GM19467 (cell line): ENCODE data around the gene LPP.
A peak's percentile ranks its signal among the peaks of the same experiment; 100 is the strongest.

Experiments used
- ATAC-seq: cut with Tn5 transposase; IDR thresholded peaks from one replicate; pipeline ENCODE4 v1.9.1; 2021; ENCODE audit warnings: mild to moderate bottlenecking, moderate library complexity; ENCODE audit not compliant: unreplicated experiment

LPP gene, protein sequence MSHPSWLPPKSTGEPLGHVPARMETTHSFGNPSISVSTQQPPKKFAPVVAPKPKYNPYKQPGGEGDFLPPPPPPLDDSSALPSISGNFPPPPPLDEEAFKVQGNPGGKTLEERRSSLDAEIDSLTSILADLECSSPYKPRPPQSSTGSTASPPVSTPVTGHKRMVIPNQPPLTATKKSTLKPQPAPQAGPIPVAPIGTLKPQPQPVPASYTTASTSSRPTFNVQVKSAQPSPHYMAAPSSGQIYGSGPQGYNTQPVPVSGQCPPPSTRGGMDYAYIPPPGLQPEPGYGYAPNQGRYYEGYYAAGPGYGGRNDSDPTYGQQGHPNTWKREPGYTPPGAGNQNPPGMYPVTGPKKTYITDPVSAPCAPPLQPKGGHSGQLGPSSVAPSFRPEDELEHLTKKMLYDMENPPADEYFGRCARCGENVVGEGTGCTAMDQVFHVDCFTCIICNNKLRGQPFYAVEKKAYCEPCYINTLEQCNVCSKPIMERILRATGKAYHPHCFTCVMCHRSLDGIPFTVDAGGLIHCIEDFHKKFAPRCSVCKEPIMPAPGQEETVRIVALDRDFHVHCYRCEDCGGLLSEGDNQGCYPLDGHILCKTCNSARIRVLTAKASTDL

DNA sequence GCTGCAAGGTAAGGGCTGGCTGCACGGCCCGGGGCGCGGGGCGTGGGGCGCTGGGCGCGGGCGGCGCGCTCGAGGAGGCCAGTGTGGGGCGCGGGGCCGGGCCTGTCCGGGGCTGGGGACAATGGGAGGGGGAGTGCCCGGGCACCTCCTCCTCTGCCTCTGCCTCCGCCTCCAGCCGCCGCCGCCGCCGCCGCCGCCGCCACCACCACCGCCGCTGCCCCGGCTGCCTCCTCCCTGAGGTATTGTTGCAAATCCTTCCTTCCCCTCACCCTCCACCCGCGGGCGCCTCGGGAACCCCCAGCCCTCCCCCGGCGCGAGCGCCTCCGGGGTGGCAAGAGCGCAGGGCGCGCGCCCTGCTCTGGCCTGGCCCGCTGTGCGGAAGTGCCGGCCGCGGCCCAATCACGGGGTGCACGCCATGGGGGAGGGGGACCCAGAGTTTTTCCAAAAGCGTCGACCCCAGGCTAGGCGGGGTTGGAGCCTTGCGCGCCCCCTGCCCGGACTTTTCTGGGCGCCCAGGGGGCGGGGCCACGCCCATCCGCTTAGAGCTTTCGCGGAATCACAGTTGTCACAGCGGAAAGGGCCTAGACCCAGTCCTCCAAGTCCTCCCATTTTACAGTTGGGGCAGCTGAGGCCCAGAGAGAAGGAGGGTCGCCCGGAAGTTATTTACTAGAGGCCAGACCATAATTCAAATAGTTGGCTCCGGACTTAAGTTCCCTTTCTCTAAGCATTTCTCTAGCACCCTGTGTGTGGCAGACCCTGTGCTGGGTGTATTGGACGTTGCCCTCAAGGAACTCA lies at the start of gene LPP:
Gene LPP, plus strand, starts transcription at position 144 of the 795 bp plus-strand sequence. CDS start 251,964 bp downstream, outside the sequence.
- peak; percentile 76 for ATAC-seq

DNA sequence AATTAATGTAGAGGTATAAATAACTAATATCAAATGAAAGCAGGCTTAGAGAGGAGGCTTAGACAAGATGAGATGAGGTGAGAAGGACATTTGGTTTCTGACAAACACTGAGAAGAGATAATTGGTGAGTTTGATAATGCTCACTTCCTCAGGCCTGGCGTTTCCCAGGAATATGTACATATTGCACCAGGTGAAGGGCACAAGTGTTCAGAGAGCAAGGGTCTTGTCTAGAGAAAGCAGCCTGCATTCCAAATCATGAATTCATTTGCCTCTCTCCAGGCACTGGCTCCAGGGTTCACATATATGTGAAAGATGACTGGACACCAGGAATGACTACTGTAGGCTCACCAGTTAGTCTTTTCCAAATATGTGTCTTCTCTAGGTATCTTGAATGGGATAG lies 48.0 kb upstream of the LPP start:
- ATAC-seq, result no peak

DNA sequence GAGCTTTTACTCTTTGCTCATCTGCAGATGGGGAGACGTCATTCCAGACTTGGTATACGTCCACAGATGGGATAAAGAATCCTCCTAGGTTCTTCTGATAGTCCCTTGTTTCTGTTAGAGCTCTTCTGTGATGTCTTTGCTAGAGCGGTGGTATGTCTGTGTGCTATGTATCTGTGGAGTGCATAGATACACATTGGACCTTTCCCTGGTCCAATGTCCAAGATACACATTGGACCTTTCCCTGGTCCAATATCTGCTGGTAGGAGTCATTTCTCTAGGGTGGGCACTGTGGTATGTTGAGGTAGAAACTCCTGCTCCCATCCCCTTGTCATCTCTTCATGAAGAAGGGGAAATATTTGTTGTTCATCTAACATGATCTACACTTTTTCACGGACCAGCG lies 47.5 kb upstream of the LPP start:
- no peak for ATAC-seq

DNA sequence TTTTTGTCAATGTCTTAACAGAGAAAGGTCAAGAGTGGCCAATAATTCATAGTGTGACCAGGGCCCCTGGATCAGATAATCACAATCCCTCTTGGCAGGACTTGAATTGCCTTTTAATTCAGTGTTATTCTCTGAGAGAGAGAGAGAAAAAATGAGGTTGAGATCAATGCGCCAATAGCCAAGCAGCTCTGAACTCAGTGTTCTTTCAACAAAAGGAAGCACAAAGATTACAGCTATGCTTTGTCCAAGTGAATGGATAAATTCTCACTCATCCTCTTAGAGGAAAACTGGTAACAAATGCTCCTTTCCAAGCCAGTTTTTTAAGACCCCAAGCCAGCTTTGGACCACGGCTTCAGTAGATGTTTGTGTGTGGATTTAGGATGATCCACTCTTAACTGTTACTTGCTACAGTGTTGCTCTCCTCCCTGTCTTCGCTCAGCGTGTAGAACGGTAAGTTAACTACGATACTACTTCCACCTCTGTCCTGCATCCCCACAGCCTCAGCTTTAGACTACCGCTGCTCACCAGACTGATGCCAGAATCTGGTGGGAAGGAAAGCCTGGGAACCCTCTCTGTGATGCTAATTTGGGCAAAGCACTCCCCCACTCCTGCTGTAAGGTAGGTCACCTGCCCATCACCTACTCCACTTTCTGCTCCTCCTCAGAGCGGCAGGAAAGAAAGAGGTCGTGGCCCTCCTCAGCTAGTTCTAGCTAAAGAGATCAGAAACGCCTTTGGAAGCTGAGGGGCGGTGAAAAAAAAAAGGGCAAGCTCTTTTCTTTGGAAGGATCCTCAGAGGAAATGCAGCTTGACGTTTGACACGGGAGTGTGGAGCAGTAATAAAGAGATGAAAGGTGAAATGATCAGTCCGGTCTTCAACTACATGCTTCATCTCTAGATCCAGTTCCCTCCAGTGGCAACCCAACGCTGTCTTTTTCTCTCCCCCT lies 46.8 kb upstream of the LPP start:
- ATAC-seq, result no peak

DNA sequence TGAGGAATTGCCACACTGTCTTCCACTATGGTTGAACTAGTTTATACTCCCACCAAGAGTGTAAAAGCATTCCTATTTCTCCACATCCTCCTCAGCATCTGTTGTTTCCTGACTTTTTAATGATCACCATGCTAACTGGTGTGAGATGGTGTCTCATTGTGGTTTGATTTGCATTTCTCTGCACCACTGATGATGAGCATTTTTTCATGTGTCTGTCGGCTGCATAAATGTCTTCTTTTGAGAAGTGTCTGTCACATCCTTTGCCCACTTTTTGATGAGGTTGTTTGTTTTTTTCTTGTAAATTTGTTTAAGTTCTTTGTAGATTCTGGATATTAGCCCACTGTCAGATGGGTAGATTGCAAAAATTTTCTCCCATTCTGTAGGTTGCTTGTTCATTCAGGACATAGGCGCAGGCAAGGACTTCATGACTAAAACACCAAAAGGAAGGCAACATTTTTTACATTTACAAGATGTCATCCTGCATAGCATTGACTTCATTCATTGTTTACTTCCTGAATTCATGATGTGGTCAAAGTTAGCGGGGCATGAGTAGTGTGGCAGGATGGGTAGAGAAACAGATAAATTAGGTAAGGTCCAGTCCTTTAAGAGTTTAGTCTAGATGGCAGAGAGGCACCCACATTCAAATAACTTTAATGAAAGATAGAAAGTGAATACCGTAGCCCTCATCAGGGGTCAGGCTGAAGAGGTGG lies 45.1 kb upstream of the LPP start:
- no peak for ATAC-seq

DNA sequence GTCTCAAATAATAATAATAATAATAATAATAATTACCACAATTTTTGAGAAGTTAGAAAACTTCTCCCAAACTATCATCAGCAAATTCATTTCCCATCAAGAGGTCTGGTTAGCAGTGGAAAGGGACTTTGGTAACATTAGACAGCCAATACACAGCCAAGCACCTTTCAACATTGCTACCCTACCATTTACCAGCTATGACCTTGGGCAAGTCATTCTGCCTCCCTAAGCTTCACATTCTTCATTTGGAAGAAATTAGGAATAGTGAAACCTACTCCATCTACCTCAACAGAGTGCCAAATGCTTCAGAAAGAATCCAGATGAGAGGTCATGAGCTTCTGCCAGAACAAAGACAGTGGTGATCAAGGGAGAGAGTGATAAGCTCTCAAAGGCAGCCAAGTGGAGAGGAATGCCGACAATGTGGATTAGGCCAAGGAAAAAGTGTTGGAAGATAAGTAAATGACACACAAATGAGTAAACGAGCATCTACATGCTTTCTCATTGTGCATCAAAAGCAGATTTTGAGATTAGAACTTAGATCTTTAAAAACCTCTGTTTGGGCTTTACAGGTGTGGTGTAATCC lies 42.9 kb upstream of the LPP start:
- no peak for ATAC-seq

DNA sequence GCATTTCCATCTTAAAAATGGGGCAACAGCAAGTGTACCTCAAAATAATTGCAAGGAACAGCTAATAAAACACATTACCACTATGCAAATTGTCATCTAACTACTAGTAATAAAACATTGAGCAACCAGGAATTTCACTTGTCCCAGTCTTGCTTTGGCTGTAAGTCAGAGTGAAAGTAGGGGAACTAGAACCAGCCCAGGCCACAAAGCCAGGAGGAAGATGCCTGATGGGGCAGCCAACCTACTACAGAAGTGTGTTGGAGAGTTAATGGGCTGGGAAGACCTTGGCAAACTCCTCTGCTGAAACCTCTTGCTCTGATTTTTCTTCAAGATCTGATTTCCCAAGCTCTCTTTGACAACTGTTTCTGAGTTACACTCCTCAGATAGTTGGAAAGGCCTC lies 40.2 kb upstream of the LPP start:
- ATAC-seq, result no peak

DNA sequence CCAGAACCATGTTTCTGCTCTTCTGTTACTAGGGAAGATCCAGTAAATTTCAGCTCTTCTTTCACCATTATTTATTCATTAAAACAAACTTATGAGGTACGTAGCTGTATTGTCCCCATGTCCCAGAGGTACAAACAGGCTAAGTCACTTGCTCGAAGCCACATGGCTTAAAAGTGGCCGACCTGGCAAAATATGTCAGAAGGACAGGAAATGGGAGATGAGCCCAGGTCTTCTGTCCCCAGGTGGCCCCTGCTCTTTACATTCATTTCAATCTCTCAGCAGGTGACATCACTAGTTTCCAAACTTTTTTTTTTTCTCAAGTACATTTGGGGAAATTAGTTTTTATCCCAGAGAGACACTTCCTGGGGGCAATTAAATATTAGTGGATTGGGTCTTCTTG lies 34.1 kb upstream of the LPP start:
- no peak for ATAC-seq

DNA sequence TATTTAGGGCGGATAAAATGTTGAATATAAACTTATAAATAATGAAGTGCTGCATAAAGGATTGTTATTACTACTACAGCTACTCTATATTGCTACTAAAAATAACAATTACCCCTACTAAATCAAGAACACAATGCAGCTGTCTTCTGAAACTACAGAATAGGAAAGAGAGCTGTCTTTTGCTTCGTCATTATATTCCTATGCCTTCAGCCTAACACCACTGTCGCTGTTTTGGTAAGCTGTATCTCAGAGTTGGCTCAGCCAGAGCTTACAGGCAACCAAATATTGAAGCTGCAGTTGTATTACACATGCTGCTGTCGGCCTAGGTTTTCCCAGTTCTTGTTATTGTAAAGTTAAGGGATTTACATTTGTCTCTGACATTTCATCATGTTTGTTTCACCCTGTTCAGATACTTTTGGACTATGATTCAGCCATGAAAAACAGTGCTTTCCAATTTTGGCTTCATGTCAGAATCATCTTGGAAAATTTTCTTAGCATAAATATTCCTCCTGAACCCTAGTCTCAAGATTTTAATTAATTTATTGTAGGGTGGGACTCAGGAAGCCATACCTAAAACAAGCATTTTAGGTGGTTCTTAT lies 31.3 kb upstream of the LPP start:
- ATAC-seq, result no peak

DNA sequence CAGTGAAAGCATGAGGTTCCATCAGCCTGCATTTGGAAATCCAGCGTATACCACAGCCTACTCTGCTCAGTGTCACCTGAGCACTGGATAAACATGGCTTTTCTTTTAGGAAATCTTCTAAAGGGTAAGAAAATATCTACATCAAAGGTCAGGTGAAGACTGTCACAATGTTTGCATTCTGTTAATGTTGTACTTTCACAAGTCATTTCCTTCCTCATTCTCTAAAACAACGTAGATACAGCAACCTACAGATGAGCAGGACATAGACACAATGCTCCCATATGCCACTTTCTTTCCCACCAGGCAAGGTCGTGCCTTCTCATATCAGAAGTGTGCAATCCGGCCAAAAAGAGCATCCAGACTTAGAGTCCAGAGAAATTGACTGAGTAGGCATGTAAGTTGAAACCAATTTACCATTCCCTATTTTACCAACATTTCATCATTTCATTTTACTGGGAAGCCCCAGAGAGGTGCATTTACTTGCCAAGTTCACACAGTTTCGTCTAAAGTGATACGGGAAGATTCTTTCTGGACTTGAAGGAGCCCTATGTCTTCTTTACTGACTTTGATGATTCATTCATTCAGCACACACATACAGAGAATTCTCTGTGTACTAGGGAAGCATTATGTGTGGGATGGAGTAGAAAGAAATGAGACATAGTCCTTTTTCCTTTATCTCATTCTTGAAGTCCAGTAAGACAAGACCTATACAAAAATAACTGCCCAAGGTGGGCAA lies 30.6 kb upstream of the LPP start:
- no peak for ATAC-seq

DNA sequence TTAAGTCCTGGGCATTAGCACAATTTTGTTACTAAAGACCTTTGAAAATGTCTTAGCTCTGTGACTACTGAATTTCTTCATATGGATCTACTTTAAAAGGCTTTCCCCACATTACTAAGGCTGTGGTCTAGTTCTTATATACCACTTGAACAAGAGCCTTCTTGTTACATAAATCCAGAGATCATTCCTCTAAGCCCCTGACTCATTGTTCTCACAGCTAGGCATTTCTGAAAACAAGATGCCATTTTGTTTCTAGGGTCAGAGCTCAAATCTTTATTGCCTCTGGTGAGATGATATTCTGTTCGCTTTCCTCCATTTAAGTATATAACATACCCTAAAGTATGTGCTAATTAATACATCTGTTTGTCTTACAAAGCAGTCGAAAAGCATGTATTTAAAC lies 29.8 kb upstream of the LPP start:
- no peak for ATAC-seq

DNA sequence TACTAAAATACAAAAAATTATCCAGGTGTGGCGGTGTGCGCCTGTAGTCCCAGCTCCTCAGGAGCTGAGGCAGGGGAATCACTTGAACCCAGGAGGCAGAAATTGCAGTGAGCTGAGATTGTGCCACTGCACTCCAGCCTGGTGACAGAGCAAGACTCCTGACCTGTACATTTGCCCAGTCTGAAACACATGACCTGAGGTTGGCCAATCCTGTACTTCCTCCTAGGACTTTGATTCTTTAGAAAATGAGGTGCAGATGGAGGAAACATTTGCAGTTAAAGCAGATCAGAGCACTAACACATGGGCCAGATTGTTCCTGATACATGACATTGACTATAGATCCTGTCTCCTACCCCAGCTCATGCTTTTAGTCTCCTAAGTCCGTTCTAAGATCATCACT lies 28.9 kb upstream of the LPP start:
- ATAC-seq, result no peak

DNA sequence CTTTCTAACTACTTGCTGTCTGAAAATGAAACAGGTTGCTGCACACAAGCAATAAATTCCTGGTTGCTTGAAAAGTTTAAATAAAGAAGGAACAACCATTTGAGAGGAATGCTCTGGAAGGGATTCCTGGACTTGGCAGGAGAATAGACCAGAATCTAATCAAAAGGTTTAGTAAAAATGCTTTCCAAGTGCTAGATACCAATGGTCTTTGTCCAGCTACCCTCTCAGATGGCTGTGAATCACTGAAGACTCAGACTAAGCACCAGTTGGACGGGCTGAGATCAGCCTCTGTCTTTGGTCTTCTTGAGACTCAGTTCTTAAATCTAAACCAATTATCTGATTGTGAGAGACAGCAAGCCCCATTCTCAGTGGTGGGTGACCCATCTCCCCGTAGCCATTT lies 27.7 kb upstream of the LPP start:
- no peak for ATAC-seq

DNA sequence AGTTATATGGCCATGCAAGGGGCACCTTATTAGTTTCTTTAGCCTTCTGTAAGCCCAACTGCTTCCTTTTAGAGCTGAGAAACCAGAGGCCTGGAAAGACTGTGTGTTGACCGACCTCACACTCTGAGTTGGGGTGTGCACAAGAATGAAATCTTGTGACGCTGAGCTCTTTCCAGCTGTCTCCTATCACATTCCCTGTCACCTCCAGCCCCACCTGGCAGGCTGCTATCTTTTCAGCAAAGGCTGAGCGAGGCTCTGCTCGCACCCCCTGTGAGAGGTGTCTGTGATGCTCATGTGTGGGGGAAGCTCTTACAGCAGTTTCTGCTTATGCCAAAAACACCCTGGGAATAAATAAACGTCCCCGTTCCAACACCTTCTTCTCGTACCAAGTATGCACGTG lies 27.0 kb upstream of the LPP start:
- no peak for ATAC-seq

DNA sequence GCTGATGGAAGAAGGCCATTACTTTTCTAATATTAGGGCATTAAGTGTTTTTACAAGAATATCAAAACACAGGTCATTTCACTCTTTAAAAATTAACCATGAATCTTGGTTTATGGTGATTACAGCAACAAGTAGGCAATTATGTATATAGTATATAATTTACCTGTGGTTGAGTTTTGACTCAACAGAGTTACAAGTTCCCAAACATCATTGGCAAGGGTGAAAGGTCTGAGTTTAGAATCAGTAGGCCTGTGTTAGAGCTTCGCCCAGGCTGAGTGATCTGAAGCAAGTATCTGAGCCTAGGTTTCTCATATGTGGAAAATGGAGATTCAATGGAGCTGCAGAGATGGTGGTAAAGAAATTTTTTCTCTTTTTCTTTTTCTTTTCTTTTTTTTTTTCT lies 25.1 kb upstream of the LPP start:
- ATAC-seq, result no peak

DNA sequence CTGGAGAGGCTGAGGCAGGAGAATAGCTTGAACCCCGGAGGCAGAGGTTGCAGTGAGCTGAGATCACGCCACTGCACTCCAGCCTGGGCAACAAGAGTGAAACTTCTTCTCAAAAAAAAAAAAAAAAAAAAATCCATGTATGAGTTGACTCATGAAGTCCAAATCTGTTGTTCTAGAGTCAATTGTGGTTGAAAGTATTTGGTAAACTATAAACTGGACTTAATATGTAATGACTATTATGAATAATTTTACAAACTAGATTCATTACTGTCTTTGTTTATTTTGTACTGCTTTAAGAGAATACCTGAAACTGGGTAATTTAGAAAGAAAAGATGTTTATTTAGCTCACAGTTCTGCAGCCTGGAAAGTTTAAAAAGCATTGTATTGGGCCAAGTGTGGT lies 22.9 kb upstream of the LPP start:
- ATAC-seq, result peak; percentile 48

DNA sequence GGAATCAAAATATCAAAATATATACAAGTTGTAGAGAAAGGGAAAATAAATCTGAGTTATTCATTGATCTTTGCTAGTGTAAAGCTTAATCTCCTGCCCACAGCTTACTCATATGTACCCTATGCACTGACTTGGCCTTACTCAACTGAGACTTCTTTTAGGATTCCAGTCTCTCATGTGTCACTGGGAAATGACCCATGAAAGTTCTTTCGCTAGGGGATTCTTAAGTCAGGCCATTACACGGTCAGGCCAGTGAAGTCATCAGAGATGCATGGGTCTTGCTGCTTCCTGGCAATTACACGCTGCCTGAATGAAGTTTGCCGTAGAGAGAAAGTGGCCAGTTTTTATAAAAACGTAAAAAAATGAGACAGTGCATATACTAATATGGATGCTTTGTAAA lies 20.7 kb upstream of the LPP start:
- no peak for ATAC-seq

DNA sequence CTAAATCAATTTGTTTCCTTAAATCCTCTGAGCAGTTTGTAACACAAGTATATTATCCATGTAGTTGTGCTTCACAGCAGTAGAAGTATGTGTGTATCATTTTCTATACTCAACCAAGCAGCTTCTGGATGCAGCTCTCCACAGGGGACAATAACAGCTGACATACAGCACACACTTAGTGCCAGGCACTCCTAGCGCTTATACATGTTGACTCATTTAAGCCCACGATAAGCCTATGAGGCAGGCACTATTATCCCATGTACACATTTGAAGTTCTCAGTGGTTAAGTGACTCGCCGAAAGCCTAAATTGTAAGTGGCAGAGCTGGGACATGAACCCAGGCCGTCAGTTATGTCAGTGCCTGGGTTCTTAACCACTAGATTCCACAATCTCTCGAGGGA lies 20.3 kb upstream of the LPP start:
- ATAC-seq, result no peak

DNA sequence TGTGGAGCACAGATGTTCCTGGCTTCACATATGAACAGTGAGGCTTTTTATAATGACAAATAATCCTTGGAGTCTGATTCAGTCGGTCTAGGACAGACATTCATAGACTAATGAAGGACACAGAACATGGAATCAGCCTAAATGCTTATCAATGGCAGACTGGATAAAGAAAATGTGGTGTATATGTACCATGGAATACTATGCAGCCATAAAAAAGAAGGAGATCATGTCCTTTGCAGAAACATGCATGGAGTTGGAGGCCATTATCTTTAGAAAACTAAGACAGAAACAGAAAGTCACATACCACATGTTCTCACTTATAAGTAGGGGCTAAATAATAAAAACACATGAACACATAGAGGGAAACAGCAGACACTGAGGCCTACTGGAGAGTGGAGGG lies 19.9 kb upstream of the LPP start:
- no peak for ATAC-seq
